ENCODE measurements around the gene VPS9D1.
"Not testable (repeated sequence)": the region's sequence is repeated elsewhere in the genome, so short reads cannot be mapped to it uniquely, and the experiment has no call there.

The VPS9D1 gene

GRCh38 chr16:89709166-89709565 lies 11.5 kb downstream of the VPS9D1 start:
- DNase-seq = no peak

DNA sequence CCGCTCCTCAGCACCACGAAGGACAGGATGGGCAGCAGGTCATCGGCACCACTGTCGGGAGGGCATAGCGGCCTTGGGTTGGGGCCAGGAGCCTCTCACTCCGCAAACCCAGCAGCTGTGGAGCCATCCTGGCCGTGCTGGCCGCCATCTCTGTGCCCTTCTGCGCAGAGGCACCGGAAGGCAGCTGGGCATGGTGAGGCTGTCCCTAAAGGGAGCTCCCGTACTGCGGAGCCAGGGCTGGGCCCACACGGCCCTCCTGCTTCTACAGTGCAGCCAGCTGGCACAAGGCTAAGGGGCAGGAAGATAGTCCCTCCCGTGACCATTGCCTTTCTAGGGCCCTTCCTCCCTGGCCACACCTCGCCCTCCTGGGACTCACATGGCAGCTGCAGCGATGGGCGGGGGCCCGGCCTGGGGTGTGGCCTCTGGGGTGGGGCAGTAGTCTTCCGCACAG lies 12.2 kb downstream of the VPS9D1 start:
- DNase-seq = no peak

DNA sequence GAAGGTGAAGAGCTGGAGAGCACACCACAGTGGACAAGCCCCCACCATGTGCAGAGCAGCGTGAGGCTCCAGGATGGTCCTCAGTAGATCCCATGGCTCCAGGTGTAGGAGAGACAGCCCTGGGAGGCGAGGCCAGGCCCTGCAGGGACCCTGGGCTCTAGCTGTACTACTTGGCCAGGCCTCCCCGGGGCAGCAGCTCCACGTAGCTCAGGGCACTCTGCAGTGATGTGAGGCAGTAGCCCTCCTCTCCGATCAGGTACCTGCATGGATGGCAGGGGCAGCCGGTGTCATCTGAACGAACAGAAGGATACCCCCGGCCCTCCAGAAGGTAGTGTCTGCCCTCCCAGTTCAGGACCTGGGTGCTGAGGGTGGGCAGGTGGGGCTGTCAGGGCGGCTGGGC lies 13.0 kb downstream of the VPS9D1 start:
- DNase-seq = no peak

- no peak for DNase-seq
Observed at GRCh38 chr16:89706518-89707260, 14.0 kb downstream of the VPS9D1 start.

- no peak for DNase-seq
Observed at GRCh38 chr16:89705006-89705405, 15.7 kb downstream of the VPS9D1 start.

DNA sequence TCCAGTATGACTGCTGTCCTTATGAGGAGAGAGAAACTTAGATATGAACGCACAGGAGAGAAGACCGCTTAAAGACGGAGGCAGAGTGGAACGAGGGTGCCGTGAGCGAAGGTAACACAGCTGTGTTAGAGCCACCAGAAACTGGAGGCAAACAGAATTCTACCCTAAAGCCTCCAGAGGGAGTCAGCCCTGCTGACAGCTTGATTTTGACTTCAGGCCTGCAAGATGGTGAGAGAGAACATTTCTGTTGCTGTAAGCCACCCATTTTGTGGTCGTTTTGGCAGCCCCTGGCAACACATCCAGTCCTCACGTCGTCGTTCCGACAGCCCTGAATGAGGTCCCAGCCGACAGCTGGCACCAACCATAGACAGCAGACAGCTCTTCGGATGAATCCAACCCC lies 16.4 kb downstream of the VPS9D1 start:
- DNase-seq = no peak

DNA sequence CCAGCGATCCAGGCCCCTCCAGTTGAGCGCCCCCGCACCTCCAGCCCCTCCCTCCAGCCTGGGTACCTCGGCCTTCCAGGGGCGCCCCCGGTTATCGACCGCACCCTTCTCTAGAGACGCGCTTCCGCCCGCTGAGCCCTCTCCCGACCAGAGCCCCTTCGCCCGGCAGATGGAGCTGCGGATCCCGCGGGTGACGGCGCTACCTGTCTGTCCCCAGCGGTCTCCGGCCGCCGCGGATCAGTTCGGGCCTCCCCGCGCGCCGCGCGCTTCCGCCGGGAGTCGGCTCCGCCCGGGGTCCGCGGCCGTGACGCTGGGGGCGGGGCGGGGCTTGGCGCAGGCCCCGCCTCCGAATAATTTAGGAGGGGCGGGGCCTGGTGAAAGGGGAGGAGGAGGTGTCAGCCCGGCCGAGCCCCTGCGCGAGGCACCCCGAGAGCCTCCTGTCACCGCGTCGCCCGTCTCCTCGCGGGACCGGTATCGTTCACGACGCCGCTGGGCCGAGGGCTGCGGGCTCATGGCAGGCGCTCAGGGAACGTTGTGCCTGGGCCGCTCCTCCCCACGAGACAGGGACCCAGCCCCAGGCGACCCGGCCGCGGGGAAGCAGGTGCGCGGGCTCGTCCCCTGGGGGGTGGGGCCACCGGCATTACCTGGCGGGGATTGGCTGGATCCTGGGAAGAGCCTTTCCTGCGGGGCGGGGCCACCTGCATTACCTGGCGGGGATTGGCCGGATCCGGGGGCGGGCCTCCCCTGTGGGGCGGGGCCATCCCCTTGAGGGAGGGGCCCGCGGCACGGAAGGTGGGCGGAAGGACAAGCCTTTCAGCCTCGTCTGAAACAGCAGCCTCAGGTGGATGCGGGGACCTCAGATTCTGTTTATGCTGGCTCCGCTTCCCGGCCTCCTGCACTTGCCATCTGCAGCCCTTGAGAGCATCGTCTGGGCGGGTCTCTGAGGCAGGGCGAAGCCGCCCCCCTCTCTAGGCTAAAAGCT lies 19.0 kb downstream of the VPS9D1 start, which contains the start of gene SPATA2L:
SPATA2L (minus strand) TSS at position 281 of the 982 bp plus-strand sequence. CDS start 473 bp downstream, outside the sequence.
- peak; percentile 90 for DNase-seq

DNA sequence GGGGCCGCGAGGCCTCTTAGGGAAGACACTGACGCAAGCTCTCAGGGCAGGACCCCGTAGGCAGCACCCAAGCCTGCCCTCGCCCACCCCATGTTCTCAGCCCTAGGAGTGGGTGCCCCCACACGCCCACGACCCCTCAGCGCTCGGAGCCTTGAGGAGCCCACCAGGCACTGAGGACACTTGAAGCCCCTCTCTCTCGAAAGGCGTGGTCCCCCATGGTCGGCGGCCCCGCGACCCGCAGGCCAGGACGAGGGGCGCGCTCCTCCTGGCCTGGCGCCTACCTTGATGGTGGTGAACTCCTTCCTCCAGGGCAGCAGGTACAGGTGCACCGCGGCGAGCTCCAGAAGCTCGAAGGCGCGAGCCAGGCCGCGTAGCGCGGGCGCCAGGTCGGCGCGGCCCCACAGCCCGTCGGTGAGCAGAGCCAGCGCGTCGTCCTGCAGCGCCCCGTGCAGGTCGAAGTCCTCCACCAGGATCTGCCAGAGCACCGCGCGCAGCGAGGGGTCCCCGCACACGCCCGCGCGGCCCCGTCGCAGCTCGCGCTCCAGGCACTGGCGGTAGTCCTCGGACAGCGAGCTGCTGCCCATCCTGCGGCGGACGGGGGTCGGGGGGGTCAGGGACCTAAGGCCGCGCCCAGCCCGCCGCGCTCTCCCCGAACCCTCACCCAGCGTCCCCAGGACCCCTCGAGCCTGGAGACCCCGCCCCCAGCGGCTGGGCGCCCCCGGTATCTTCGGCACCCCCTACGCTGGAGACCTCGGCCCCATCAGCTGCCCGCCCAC lies 19.9 kb downstream of the VPS9D1 start:
- DNase-seq = peak; percentile 50

GRCh38 chr16:89700100-89700648 lies 20.5 kb downstream of the VPS9D1 start:
- peak; percentile 98 for DNase-seq

DNA sequence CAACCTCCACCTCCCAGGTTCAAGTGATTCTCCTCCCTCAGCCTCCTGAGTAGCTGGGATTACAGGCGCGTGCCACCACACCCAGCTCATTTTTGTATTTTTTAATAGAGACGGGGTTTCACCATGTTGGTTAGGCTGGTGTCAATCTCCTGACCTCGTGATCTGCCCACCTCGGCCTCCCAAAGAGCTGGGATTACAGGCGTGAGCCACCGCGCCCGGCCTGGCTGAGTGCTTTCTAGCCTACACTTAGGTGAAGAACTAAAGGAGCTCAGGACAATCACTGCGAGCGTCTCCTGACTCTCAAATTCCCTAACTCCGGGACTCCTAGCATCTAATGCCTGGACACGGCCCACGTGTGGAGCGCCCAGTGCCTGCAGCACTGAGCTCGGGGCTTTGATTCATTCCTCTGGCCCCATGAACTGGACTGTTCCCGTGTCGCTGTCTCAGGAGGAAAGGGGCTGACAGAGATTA lies 21.0 kb downstream of the VPS9D1 start:
- DNase-seq = not testable (repeated sequence)

- not testable (repeated sequence) for DNase-seq
Observed at GRCh38 chr16:89698717-89699116, 22.0 kb downstream of the VPS9D1 start.

DNA sequence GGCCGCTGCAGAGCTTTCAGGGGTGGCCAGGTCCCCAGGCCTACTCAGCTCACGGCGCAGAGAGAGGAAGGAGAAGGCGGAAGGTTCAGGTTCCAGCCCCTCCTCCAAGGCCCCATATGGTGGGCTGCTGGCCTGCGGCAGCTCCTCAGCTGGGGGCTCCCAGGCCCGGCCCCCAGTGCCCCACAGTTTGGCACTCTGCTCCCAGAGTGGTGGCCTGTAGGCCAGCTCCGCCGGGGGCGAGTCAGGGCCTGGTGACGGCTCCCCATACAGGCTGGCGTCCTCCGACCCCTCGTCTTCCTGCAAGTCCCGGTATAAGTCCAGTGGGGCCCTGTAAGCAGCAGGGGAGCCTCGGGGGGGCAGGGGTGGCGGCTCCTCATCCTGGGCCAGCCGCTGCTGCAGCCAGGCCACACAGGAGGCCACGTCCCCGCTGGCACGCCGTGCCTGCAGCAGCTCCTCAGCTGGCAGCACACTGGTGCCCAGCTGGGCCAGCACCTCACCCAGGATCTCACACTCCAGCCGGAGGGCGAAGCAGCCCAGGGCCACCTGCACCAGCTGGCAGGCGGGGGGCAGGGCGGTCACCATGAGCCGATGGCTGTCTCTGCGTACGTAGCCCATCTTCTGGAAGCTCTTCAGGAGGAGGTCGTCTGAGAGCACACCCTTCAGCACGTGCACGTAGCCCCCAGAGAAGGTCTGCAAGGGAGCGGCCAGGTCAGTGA lies 22.9 kb downstream of the VPS9D1 start:
- DNase-seq = no peak

DNA sequence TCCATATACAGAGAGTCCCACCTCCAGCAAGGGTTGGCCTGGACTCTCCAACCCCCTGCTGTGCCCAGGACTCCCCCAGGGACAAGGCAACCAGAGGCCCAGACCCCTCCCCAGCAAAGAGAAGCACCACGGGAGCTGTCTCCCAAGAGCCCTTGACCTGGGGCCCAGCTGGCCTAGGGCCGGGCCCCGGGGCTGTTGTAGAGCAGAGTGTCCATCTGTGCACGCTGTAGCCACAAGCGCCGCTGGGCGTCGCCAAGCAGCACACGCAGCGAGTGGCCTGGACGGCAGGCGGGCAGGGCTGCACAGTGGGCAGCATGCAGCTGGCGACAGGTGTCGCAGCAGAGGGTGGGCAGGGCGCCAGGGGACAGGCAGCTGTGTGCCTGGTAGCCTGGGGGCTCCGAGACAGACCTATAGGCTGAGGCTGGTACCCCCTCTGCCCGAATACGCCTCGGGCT lies 23.5 kb downstream of the VPS9D1 start:
- DNase-seq = no peak

- DNase-seq = no peak
Observed at GRCh38 chr16:89696670-89697128, 24.0 kb downstream of the VPS9D1 start.

DNA sequence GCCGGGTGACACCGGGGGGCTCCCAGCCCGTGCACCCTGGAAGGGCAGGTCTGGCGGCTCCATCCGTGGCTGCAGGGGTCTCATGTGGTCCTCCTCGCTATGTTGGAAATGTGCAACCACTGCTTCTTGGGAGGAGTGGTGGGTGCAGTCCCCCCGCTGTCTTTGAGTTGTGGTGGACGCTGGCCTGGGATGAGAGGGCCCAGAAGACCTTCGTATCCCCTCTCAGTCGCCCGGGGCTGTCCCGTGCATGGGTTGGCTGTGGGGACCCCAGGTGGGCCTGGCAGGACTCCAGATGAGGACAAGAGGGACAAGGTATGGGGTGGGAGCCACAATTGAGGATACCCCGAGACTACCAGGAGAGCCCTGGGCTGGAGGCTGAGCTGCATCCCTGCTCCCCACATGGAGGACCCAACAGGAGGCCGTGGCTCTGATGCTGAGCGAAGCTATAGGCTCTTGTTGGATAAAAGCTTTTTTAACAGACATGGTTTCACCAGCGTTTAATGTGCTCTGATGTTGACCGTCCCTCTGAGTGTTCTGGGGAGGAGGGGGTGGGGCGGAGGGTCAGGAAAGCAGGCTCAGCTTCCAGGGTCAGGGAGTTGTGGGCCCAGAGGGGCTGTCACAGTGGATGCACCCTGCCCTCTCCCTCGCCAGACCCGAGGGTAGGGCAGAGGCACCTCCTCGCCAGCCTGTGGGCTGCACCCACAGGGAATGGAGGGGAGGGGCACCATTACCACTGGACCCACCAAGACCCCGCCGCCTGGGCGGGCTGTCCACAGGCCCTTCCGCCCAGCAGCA lies 24.6 kb downstream of the VPS9D1 start:
- no peak for DNase-seq

- DNase-seq = no peak
Observed at GRCh38 chr16:89695086-89695874, 25.4 kb downstream of the VPS9D1 start.

- not testable (repeated sequence) for DNase-seq
Observed at GRCh38 chr16:89694784-89695085, 26.0 kb downstream of the VPS9D1 start.

- DNase-seq = no peak
Observed at GRCh38 chr16:89693931-89694783, 26.5 kb downstream of the VPS9D1 start.

GRCh38 chr16:89693289-89693731 lies 27.4 kb downstream of the VPS9D1 start:
- no peak for DNase-seq
